GM12865 (cell line): ENCODE results near the gene RMND5A.
A peak's percentile ranks its signal among the peaks of the same experiment; 100 is the strongest.
"Not testable (repeated sequence)": the region's sequence is repeated elsewhere in the genome, so short reads cannot be mapped to it uniquely, and the experiment has no call there.

Source experiments
- DNase-seq: peaks from one replicate; pipeline ENCODE4 v3.0.0; 2010; ENCODE audit warnings: low read depth
- H3K4me3 ChIP-seq: 2 replicates; pipeline ENCODE4 v1.5.1; 2011; ENCODE audit warnings: mild to moderate bottlenecking, low read depth, low read length, control low read depth
- CTCF ChIP-seq: IDR thresholded peaks from 2 replicates; pipeline ENCODE4 v1.5.1; 2011; ENCODE audit warnings: low read length, control low read depth, low read depth, inconsistent platforms; ENCODE audit not compliant: insufficient read depth; ENCODE audit errors: missing control alignments

RMND5A gene

GRCh38 chr2:86697551-86698104, 22.5 kb upstream of the RMND5A start:
- no peak for DNase-seq
- TF ChIP-seq CTCF = no peak
- H3K4me3 ChIP-seq = no peak overlapping the region

GRCh38 chr2:86700690-86701089, 19.4 kb upstream of the RMND5A start:
- no peak for TF ChIP-seq CTCF
- no peak overlapping the region for H3K4me3 ChIP-seq
- DNase-seq = no peak

GRCh38 chr2:86703704-86704361, 16.3 kb upstream of the RMND5A start:
- no peak for DNase-seq
- no peak for TF ChIP-seq CTCF
- no peak overlapping the region for H3K4me3 ChIP-seq

- H3K4me3 ChIP-seq = no peak overlapping the region
- TF ChIP-seq CTCF = no peak
- no peak for DNase-seq
Measured at GRCh38 chr2:86704459-86704971, 15.6 kb upstream of the RMND5A start.

GRCh38 chr2:86706220-86706619, 13.9 kb upstream of the RMND5A start:
- DNase-seq = no peak
- no peak for TF ChIP-seq CTCF
- H3K4me3 ChIP-seq = no peak overlapping the region

GRCh38 chr2:86706935-86707334, 13.2 kb upstream of the RMND5A start:
- no peak overlapping the region for H3K4me3 ChIP-seq
- no peak for DNase-seq
- TF ChIP-seq CTCF = no peak

- not testable (repeated sequence) for H3K4me3 ChIP-seq, DNase-seq
Measured at GRCh38 chr2:86708126-86708525, 12.0 kb upstream of the RMND5A start.

GRCh38 chr2:86714579-86715173, 5.4 kb upstream of the RMND5A start:
- DNase-seq, H3K4me3 ChIP-seq: not testable (repeated sequence)

- not testable (repeated sequence) for DNase-seq
- H3K4me3 ChIP-seq = peak overlapping the region; percentile 22
Measured at GRCh38 chr2:86719263-86719636, 841 bp upstream of the RMND5A start.

- peak; percentile 64 for DNase-seq
Measured at GRCh38 chr2:86720540-86721320, 639 bp downstream of the RMND5A start.

More at GRCh38 chr2:86720540-86721320, 639 bp downstream of the RMND5A start:
- peak overlapping the region; percentile 71 for H3K4me3 ChIP-seq
